HepG2 (cell line): ENCODE results near the gene TBC1D1. TPM values are rescaled to one million over a fixed set of nuclear protein-coding genes. Genes with fewer than 3 reads are reported as not detected.

Source experiments
- ATAC-seq: fragments of 200-7000 bp; cut with Tn5 transposase; 3 replicates; pipeline ENCODE4 v1.9.1; 2020; ENCODE audit warnings: mild to moderate bottlenecking, moderate library complexity
- BruUV-seq: library from RNA; stranded (reverse); fragments of 400-500 nt; replicated peaks from 2 replicates; lab custom pipeline; 2021; lab: Mats Ljungman, UMichigan
- CTCF ChIA-PET: fragments of 300-600 bp; formaldehyde crosslinking; extraction: SDS; loops from one replicate; lab custom pipeline; 2021; ENCODE audit warnings: low total read pairs, inconsistent platforms, low intra/inter-chr PET ratio; lab: Yijun Ruan, JAX
- POLR2A ChIA-PET: fragments of 350-600 bp; sonication (Branson Sonifier 250); formaldehyde crosslinking; loops from one replicate; lab custom pipeline; 2020; ENCODE audit warnings: antibody characterized with exemption, inconsistent platforms; lab: Yijun Ruan, JAX
- DNase-seq: peaks from one replicate; pipeline ENCODE4 v3.0.0-alpha.2; 2015; ENCODE audit warnings: low spot score
- FAIRE-seq: peaks from 3 replicates; lab custom pipeline; 2011; peaks lifted over from hg19 to GRCh38; lab: Jason Lieb, UNC
- H2AFZ ChIP-seq: one replicate; pipeline ENCODE4 v1.6.1; 2011; ENCODE audit warnings: low read length, inconsistent platforms
- H3K27ac ChIP-seq: fragments of 300-600 bp; 3 replicates; pipeline ENCODE4 v1.8.0; 2011; ENCODE audit warnings: mixed run types, mild to moderate bottlenecking, mixed read lengths, low read length, inconsistent platforms; ENCODE audit not compliant: insufficient read depth; ENCODE audit errors: extremely low read length
- H3K27me3 ChIP-seq, 2 experiments: fragments of 200-600 bp in 1 of 2; 2 replicates in 1 of 2; 3 replicates in 1 of 2; pipeline versions ENCODE4 v1.6.0 to v1.8.0; 2011; ENCODE audit warnings: low read length in 2 of 2, mild to moderate bottlenecking in 2 of 2, moderate library complexity in 2 of 2, inconsistent platforms in 1 of 2; ENCODE audit not compliant: insufficient read depth in 2 of 2, control insufficient read depth in 1 of 2
- H3K36me3 ChIP-seq, 2 experiments: fragments of 200-600 bp in 1 of 2; replicated peaks in 1 of 2; 2 replicates in 1 of 2; 3 replicates in 1 of 2; pipeline versions ENCODE4 v1.5.1 to v1.8.0; 2011; ENCODE audit warnings: low read length in 2 of 2, inconsistent platforms in 1 of 2; ENCODE audit not compliant: insufficient read depth in 2 of 2, control insufficient read depth in 1 of 2
- H3K4me1 ChIP-seq: 2 replicates; pipeline ENCODE4 v1.5.1; 2012; ENCODE audit warnings: low read length, inconsistent platforms; ENCODE audit not compliant: insufficient read depth
- H3K4me2 ChIP-seq: 2 replicates; pipeline ENCODE4 v1.6.0; 2011; ENCODE audit warnings: low read depth, low read length, inconsistent platforms
- H3K4me3 ChIP-seq, 3 experiments: fragments of 200-600 bp in 1 of 3; sonication (generic), shearing (Covaris generic) in 1 of 3; replicated peaks in 1 of 3; 2 replicates each; pipeline ENCODE4 v1.5.1; 2011 to 2016; ENCODE audit warnings: low read length in 3 of 3, inconsistent platforms in 2 of 3, low read depth in 2 of 3, mild to moderate bottlenecking in 2 of 3, control low read depth in 1 of 3, mixed read lengths in 1 of 3; ENCODE audit not compliant: insufficient read depth in 1 of 3
- H3K79me2 ChIP-seq: one replicate; pipeline ENCODE4 v1.6.1; 2011; ENCODE audit warnings: low read length, inconsistent platforms; ENCODE audit not compliant: insufficient read depth
- H3K9ac ChIP-seq: 2 replicates; pipeline ENCODE4 v1.6.0; 2011; ENCODE audit warnings: mild to moderate bottlenecking, low read depth, low read length, inconsistent platforms; ENCODE audit not compliant: insufficient read depth
- H3K9me3 ChIP-seq: 2 replicates; pipeline ENCODE4 v1.5.1; 2012; ENCODE audit warnings: mild to moderate bottlenecking, low read length
- H4K20me1 ChIP-seq: 2 replicates; pipeline ENCODE4 v1.6.0; 2011; ENCODE audit warnings: inconsistent platforms, mild to moderate bottlenecking, low read length, moderate library complexity; ENCODE audit not compliant: insufficient read depth
- CBFB ChIP-seq: sonication (generic); formaldehyde crosslinking; IDR thresholded peaks from 2 replicates; pipeline ENCODE4 v1.4.0; 2020; ENCODE audit warnings: missing genetic modification reagents
- CSRNP1 ChIP-seq: sonication (generic); formaldehyde crosslinking; IDR thresholded peaks from 2 replicates; pipeline ENCODE4 v1.8.1; 2023; ENCODE audit warnings: mild to moderate bottlenecking, missing genetic modification reagents
- KLF9 ChIP-seq: IDR thresholded peaks from 2 replicates; pipeline ENCODE4 v1.6.1; 2016; ENCODE audit warnings: low read depth
- MBD4 ChIP-seq: IDR thresholded peaks from 2 replicates; pipeline ENCODE4 v1.6.1; 2012; ENCODE audit warnings: low read length, inconsistent platforms, borderline replicate concordance
- MTF2 ChIP-seq: sonication (generic); formaldehyde crosslinking; IDR thresholded peaks from 2 replicates; pipeline ENCODE4 v1.5.0; 2020; ENCODE audit warnings: missing genetic modification reagents, borderline replicate concordance
- RBAK ChIP-seq: sonication (generic); formaldehyde crosslinking; IDR thresholded peaks from 2 replicates; pipeline ENCODE4 v1.5.1; 2020; ENCODE audit warnings: mild to moderate bottlenecking, missing genetic modification reagents
- SMAD1 ChIP-seq: sonication (generic); formaldehyde crosslinking; IDR thresholded peaks from 2 replicates; pipeline ENCODE4 v1.4.0; 2020; ENCODE audit warnings: missing genetic modification reagents, low read depth, mild to moderate bottlenecking, borderline replicate concordance
- U2AF1 ChIP-seq: fragments of 200-400 bp; formaldehyde crosslinking; optimal IDR thresholded peaks from 2 replicates; pipeline ENCODE3; 2017; ENCODE audit warnings: mild to moderate bottlenecking, low read depth, low read length
- ZNF124 ChIP-seq: sonication (generic); formaldehyde crosslinking; IDR thresholded peaks from 2 replicates; pipeline ENCODE4 v1.4.0; 2020; ENCODE audit warnings: missing genetic modification reagents
- ZNF660 ChIP-seq: sonication (generic); formaldehyde crosslinking; IDR thresholded peaks from 2 replicates; pipeline ENCODE4 v1.5.1; 2020; ENCODE audit warnings: mild to moderate bottlenecking, low read depth, missing genetic modification reagents, borderline replicate concordance
- WGBS: methylation state at CpG from one replicate; pipeline ENCODE4 v1.1.6; 2017; ENCODE audit warnings: low lambda C conversion rate; 5-methylcytosine and 5-hydroxymethylcytosine counted together
- in situ Hi-C: cut with HindIII; loops from 2 replicates; pipeline ENCODE4 v1.10.0; 2017; ENCODE audit warnings: low pct_unique_long_range_greater_than_20kb; ENCODE audit not compliant: extremely low pct_ligation_motif_present
- intact Hi-C: fragments of 100-400 bp; cut with micrococcal nuclease; formaldehyde crosslinking; loops from one replicate; pipeline ENCODE4 v1.10.0; 2022; ENCODE audit not compliant: unreplicated experiment
- polyA plus RNA-seq, 8 experiments: library from polyadenylated mRNA; depleted of rRNA in 3 of 8; stranded (reverse) in 7 of 8; unstranded in 1 of 8; fragments of >200 nt; fragmentation: Illumina TruSeq in 4 of 8; extraction: Trizol in 4 of 8; gene quantifications; 2 replicates each; pipeline versions ENCODE4 v1.2.1 to v1.2.3, GENCODE V29; 2011 to 2016; ENCODE audit warnings: low read depth in 4 of 8, missing spikeins in 1 of 8, mixed read lengths in 1 of 8; ENCODE audit not compliant: insufficient read depth in 1 of 8
- total RNA-seq, 5 experiments: library from RNA; depleted of rRNA; stranded (reverse); fragments of >200 nt; fragmentation: Illumina TruSeq; extraction: Trizol; gene quantifications; 2 replicates each; pipeline ENCODE4 v1.2.3, GENCODE V29; 2016; ENCODE audit warnings: low read depth in 1 of 5
- TF ChIP-seq, protein P1 (sequence below): sonication (generic); formaldehyde crosslinking; IDR thresholded peaks from 2 replicates; pipeline ENCODE4 v1.8.0; 2022; ENCODE audit warnings: missing genetic modification reagents, mild to moderate bottlenecking, moderate library complexity, borderline replicate concordance

Gene TBC1D1
- total and polyA plus RNA-seq, 2 of the 13 experiments (the other 11 are each of a cell fraction or from before 2014, with no cell fraction given) = 37.3 to 62.8 TPM

DNA sequence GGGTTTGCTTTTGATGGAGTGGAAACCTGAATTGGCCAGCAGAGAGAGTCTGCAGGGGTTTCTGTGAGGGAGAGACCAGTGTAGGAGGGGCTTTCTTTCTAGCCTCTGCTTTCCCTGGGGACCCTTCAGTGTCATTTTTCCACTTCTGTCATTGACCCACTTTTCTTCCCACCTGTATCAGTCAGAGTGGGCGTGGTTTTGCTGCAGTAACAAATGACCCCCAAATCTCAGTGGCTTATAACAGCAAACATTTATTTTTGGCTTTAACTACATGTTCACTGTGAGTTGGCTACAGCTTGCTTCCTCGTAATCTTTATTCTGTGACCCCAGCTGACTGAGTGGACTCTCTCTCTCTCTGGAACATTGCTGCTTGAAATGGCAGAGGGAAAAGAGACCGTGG, 43.7 kb downstream of the TBC1D1 start (continued):
- no peak for TF ChIP-seq CBFB (CRISPR knock-in tag)
- TF ChIP-seq U2AF1 = no peak
- TF ChIP-seq SMAD1 (CRISPR knock-in tag) = no peak
- TF ChIP-seq ZNF660 = no peak
- no peak for TF ChIP-seq MTF2 (CRISPR knock-in tag)
- no peak for TF ChIP-seq MBD4
- TF ChIP-seq RBAK (CRISPR knock-in tag) = peak; percentile 71; the same call in 1 of the 2 replicates

GRCh38 chr4:37935026-37935425, 44.1 kb downstream of the TBC1D1 start:
- Histone ChIP-seq H3K4me2 (no peak overlapping the region), H3K4me1 (no peaks in the 10 kb centered on the region), H3K4me3 (no peak overlapping the region), H3K27ac (no peak overlapping the region), H3K79me2 (no peaks in the 10 kb centered on the region), H3K27me3 (no peaks in the 10 kb centered on the region; a peak in 1 of 5 replicates), H3K9me3 (no peaks in the 10 kb centered on the region), H2AFZ (no peak overlapping the region), H3K36me3 (no peaks in the 10 kb centered on the region), H3K9ac (no peak overlapping the region), H4K20me1 (no peaks in the 10 kb centered on the region)
- CTCF ChIA-PET = no interaction called here
- POLR2A ChIA-PET = no interaction called here
- ATAC-seq (no peak), FAIRE-seq (no peak), DNase-seq (no peak)
- TF ChIP-seq KLF9 (CRISPR knock-in tag) (no peak), ZNF124 (CRISPR knock-in tag) (no peak), CSRNP1 (CRISPR knock-in tag) (no peak)
- TF ChIP-seq, protein P1, sequence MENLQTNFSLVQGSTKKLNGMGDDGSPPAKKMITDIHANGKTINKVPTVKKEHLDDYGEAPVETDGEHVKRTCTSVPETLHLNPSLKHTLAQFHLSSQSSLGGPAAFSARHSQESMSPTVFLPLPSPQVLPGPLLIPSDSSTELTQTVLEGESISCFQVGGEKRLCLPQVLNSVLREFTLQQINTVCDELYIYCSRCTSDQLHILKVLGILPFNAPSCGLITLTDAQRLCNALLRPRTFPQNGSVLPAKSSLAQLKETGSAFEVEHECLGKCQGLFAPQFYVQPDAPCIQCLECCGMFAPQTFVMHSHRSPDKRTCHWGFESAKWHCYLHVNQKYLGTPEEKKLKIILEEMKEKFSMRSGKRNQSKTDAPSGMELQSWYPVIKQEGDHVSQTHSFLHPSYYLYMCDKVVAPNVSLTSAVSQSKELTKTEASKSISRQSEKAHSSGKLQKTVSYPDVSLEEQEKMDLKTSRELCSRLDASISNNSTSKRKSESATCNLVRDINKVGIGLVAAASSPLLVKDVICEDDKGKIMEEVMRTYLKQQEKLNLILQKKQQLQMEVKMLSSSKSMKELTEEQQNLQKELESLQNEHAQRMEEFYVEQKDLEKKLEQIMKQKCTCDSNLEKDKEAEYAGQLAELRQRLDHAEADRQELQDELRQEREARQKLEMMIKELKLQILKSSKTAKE (CRISPR knock-in tag) = no peak
- no TSS peak for BruUV-seq
- intact Hi-C loops (no loop called here), in situ Hi-C loops (no loop called here)
- WGBS = 17% methylated on average over 4 of the region's 4 CpGs
